ENCODE data around the gene PNKD. TPM values are rescaled to one million over a fixed set of nuclear protein-coding genes. Genes with fewer than 3 reads are reported as not detected.
A peak's percentile ranks its signal among the peaks of the same experiment; 100 is the strongest.

The PNKD gene
- total RNA-seq, 1 experiment from 2014 or later, result 58.1 TPM

GRCh38 chr2:218256612-218257350 is 13.5 kb upstream of the PNKD start:
- Histone ChIP-seq H3K4me2 (ENCODE audit: low read length) (no peak overlapping the region), H3K9me2 (ENCODE audit: insufficient read depth) (no peaks in the 10 kb centered on the region), H3K27ac (ENCODE audit: low read depth, low read length) (0 out of 2 replicates have a peak overlapping the region, but pooled peaks have one; percentile 19), H3K27me3 (ENCODE audit: insufficient read depth, low read length) (no peaks in the 10 kb centered on the region), H3K4me3 (replicated peaks in 1 of 2; ENCODE audit: low read depth in 1 of 2, low read length in 2 of 2) (no peak overlapping the region), H3K9me3 (ENCODE audit: control insufficient read depth in 1 of 2, insufficient read depth in 1 of 2, low read depth in 1 of 2, low read length in 2 of 2) (no peaks in the 10 kb centered on the region), H2AFZ (ENCODE audit: low read depth, low read length, poor library complexity, severe bottlenecking) (no peak overlapping the region), H3K36me3 (ENCODE audit: control insufficient read depth in 1 of 2, insufficient read depth in 2 of 2, low read length in 2 of 2) (peaks cover 28 to 29% of the 10 kb centered on the region in 2 experiments; a peak in 3 of 4 replicates), H4K20me1 (ENCODE audit: insufficient read depth) (no peaks in the 10 kb centered on the region), H3K9ac (ENCODE audit: low read length) (no peak overlapping the region), H3K79me2 (ENCODE audit: insufficient read depth, low read length) (no peaks in the 10 kb centered on the region), H3K4me1 (ENCODE audit: control insufficient read depth in 1 of 2, insufficient read depth in 2 of 2, low read length in 2 of 2) (peaks cover 0 to 5% of the 10 kb centered on the region in 2 experiments; a peak in 1 of 4 replicates)
- ChIA-PET CTCF (interaction anchor here (0.6 to 2.5 kb wide), 6 partner anchors 13 to 471 kb away, joined by 3 to 16 read pairs (median 5); partner anchors contain the start of genes AAMP and PNKD), RAD21 (ENCODE audit: low non-redundant PET in 1 of 2, low total read pairs in 2 of 2, uncharacterized antibody in 2 of 2, unreplicated experiment in 2 of 2) (no interaction called here), POLR2A (no interaction called here)
- DNase-seq (ENCODE audit: low read depth, low spot score), result no peak
- BruUV-seq (replicated peaks), result no TSS peak
- TF ChIP-seq ZNF274 (IDR thresholded peaks at IDR 0.05; ENCODE audit: low read depth, low read length) (no peak), JUND (IDR thresholded peaks at IDR 0.05) (no peak), POLR2A (IDR thresholded peaks at IDR 0.05; ENCODE audit: borderline replicate concordance, extremely low read depth, insufficient read depth, insufficient read length) (no peak), CTCF (IDR thresholded peaks at IDR 0.05 in 2 of 3, conservative IDR thresholded peaks at IDR 0.05 in 1 of 3; ENCODE audit: borderline replicate concordance in 1 of 3, insufficient read depth in 1 of 3, low read depth in 2 of 3, low read length in 2 of 3) (no peak), YY1 (IDR thresholded peaks at IDR 0.05; ENCODE audit: extremely low read depth, insufficient replicate concordance, low read depth, low read length) (no peak), EGR1 (IDR thresholded peaks at IDR 0.05; ENCODE audit: low read depth) (no peak), REST (IDR thresholded peaks at IDR 0.05; ENCODE audit: low read depth) (no peak)
- intact Hi-C loops (cut with micrococcal nuclease), result loop anchor here (5.0 kb wide), 1 partner anchor 69 kb away; no protein-coding TSS in a partner anchor
- ATAC-seq, result no peak
